BJ (cell line): Measurements from ENCODE around the gene LCN6. TPM values are rescaled to one million over a fixed set of nuclear protein-coding genes. Genes with fewer than 3 reads are reported as not detected.

Experiments
- CTCF ChIA-PET: fragments of 350-600 bp; formaldehyde crosslinking; extraction: SDS; loops from one replicate; lab custom pipeline; 2021; ENCODE audit warnings: antibody characterized with exemption, inconsistent platforms; lab: Yijun Ruan, JAX
- POLR2A ChIA-PET: fragments of 300-600 bp; sonication (Branson Sonifier 250); formaldehyde crosslinking; extraction: SDS; loops from one replicate; lab custom pipeline; 2021; ENCODE audit warnings: antibody characterized with exemption; lab: Charles Lee
- DNase-seq: peaks from one replicate; pipeline ENCODE4 v3.0.0-alpha.2; 2011; ENCODE audit warnings: low read depth
- H3K27me3 ChIP-seq: 2 replicates; pipeline ENCODE4 v1.6.0; 2011; ENCODE audit warnings: low read length; ENCODE audit not compliant: control insufficient read depth, insufficient read depth
- H3K36me3 ChIP-seq: 2 replicates; pipeline ENCODE4 v1.5.1; 2011; ENCODE audit warnings: low read length; ENCODE audit not compliant: control insufficient read depth, insufficient read depth
- H3K4me3 ChIP-seq: 2 replicates; pipeline ENCODE4 v1.5.1; 2011; ENCODE audit warnings: low read depth, mild to moderate bottlenecking, control low read depth, low read length
- CTCF ChIP-seq: IDR thresholded peaks from 2 replicates; pipeline ENCODE4 v1.5.1; 2011; ENCODE audit warnings: low read depth, mild to moderate bottlenecking, control low read depth, inconsistent platforms, low read length, moderate library complexity; ENCODE audit not compliant: insufficient read depth
- polyA plus RNA-seq: library from polyadenylated mRNA; depleted of rRNA; stranded (reverse); fragments of >200 nt; gene quantifications from 2 replicates; pipeline ENCODE4 v1.2.3, GENCODE V29; 2011

LCN6 gene
- polyA plus RNA-seq, 1 experiment, result not detected

DNA sequence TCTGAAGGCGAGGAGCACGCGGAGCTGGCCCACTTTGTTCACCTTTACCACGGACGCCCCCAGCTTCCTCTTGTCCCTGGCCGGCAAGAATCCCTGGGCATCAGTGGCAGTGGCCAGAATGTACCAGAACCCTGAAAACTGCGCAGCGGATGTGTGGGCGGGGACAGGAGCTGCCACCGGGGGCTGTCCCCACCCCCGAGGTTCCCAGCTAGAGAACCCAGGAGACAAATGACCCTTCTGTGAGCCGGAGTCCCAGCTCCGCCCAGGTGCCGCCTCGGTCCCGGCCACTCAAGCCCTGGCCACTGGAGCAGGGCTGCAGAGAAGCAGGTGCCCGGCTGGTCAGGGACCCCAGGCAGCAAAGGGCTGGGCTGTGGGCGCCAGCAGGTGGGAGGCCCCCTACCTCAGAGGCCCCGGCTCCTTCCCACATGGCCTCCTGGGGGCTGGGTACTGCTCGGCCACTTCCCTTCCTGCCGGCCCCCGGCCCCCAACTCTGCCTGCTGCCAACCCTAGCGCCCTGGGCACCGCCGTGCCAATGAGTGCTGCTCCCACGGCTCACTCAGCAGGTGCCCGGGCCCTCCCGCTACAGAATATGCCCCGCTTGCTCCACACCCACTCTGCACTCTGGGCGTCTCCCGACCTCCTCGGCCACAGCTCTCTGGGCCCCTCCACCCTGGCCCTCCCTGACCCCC, 6.3 kb downstream of the LCN6 start:
- Histone ChIP-seq H3K4me3 (no peak overlapping the region), H3K36me3 (no peaks in the 10 kb centered on the region), H3K27me3 (peaks cover 11% of the 10 kb centered on the region)
- CTCF ChIA-PET, result interaction anchor here (1.0 kb wide), 1 partner anchor 19 kb away, joined by 4 read pairs; no protein-coding TSS in a partner anchor
- POLR2A ChIA-PET, result no interaction called here
- DNase-seq, result no peak
- TF ChIP-seq CTCF, result no peak

DNA sequence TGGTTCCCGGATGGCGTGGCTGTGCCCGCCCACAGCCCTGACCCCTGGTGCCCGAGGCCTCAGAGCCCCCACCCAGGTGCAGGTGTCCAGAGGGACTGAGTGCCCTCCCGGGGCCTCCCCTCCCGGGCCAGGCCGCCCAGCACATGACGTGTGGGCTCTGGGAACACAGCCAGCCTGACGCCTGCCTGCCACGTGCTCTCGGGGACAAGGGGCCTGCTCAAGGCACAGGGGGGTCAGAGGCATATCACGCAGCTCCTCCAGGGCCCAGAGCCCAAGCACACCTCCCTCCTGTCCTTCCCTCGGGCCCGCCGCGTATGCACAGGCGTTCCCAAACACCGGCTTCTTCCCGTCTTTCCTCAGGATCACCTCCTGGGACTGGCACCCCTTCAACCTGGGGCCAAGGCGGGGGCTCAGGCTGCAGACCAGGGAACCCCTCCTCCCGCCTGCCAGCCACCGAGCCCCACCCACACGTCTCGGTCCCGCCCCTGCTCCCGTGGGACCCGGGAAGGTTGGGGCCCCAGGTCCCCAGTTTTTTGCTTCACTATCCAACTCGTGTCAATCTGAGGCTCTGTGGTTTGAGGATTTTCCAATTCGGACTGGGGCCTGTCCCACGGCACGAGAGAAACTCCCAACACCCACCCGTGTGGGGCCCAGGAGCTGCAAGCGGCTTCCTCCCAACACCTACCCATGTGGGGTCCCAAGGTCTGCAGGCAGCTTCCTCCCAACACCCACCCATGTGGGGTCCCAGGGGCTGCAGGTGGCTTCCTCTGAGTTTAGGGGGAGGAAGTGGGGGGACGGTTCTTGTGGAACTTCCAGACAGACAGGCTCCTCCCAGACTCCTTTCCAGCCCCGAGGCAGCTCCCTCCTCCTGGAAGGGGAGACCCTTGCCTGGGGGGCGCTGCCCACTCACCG, 7.1 kb downstream of the LCN6 start:
- ChIA-PET CTCF (interaction anchor here (1.0 to 1.3 kb wide), 2 partner anchors 13 to 20 kb away, joined by 4 read pairs; no protein-coding TSS in a partner anchor), POLR2A (no interaction called here)
- Histone ChIP-seq H3K4me3 (no peak overlapping the region), H3K27me3 (peaks cover 11% of the 10 kb centered on the region), H3K36me3 (no peaks in the 10 kb centered on the region)
- TF ChIP-seq CTCF, result no peak
- DNase-seq, result no peak

DNA sequence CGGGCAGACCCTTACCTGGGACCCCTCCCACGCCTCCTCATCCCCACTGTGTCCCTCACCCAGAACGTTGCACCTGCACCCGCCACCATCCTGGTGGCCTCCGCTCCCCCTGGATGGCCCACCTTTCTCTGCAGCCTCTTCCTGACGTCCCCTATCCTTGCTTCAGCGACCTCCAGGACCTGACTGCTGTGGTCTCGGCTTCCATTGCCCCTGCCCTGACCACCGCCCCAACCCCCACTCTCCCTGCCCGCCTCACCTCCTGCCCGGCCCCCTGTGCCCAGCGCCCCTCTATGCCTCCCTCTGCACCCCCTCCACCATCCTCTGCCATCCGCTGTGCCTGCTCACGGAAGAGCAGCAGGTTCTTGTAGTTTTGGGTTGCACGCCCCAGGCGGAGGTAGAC, 7.8 kb downstream of the LCN6 start:
- no peak for DNase-seq
- H3K27me3 ChIP-seq, result peaks cover 11% of the 10 kb centered on the region
- H3K4me3 ChIP-seq, result no peak overlapping the region
- no peaks in the 10 kb centered on the region for H3K36me3 ChIP-seq
- no peak for TF ChIP-seq CTCF
- POLR2A ChIA-PET, result no interaction called here
- CTCF ChIA-PET, result interaction anchor here (1.3 kb wide), 1 partner anchor 13 kb away, joined by 4 read pairs; no protein-coding TSS in a partner anchor

- ChIA-PET POLR2A (no interaction called here), CTCF (interaction anchor here (1.3 kb wide), 1 partner anchor 12 kb away, joined by 4 read pairs; no protein-coding TSS in a partner anchor)
- Histone ChIP-seq H3K27me3 (peaks cover 11% of the 10 kb centered on the region), H3K36me3 (no peaks in the 10 kb centered on the region), H3K4me3 (no peak overlapping the region)
- no peak for DNase-seq
- no peak for TF ChIP-seq CTCF
Measured at GRCh38 chr9:136740069-136740468, 8.3 kb downstream of the LCN6 start.

DNA sequence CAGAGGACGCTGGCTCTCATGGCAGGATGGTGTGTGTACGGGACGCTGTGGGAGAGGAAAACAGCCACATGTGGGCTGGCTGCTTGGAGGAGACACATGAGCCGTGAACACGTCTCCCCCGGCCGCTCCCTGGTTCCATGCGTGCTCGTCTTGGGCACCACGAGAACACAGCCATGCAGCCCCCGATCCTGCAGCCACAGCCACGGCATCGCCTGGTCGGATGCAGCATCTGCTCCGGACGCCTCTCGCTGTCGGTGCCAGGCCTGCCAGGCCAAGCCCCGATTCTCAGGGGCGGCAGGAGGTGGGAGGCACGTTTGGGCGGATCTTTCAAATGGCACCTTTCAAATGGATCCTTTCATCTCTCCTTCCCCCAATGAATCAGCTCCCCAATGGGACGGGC, 8.8 kb downstream of the LCN6 start:
- Histone ChIP-seq H3K4me3 (no peak overlapping the region), H3K36me3 (no peaks in the 10 kb centered on the region), H3K27me3 (peaks cover 11% of the 10 kb centered on the region)
- ChIA-PET POLR2A (no interaction called here), CTCF (no interaction called here)
- no peak for DNase-seq
- no peak for TF ChIP-seq CTCF
